Hepatocyte (in vitro differentiated cells): ENCODE measurements around the gene ZNF564. TPM values are rescaled to one million over a fixed set of nuclear protein-coding genes. Genes with fewer than 3 reads are reported as not detected.

Experiments
- DNase-seq: peaks from one replicate; pipeline ENCODE4 v3.0.0-alpha.2; 2016; ENCODE audit warnings: low spot score
- H2AFZ ChIP-seq: fragments of 200-600 bp; sonication (generic); 2 replicates; pipeline ENCODE4 v1.6.0; 2016; ENCODE audit warnings: antibody characterized with exemption, mild to moderate bottlenecking
- H3K27ac ChIP-seq: fragments of 200-600 bp; sonication (generic); 2 replicates; pipeline ENCODE4 v1.5.1; 2016; ENCODE audit warnings: mild to moderate bottlenecking
- H3K27me3 ChIP-seq: fragments of 200-600 bp; sonication (generic); 2 replicates; pipeline ENCODE4 v1.6.1; 2016
- H3K36me3 ChIP-seq: fragments of 200-600 bp; sonication (generic); replicated peaks from 2 replicates; pipeline ENCODE4 v1.5.1; 2016; ENCODE audit warnings: low read depth; ENCODE audit not compliant: insufficient read depth
- H3K4me1 ChIP-seq: fragments of 200-600 bp; sonication (generic); 2 replicates; pipeline ENCODE4 v1.5.1; 2016; ENCODE audit warnings: mild to moderate bottlenecking, moderate library complexity; ENCODE audit not compliant: insufficient read depth
- H3K4me2 ChIP-seq: fragments of 200-600 bp; sonication (generic); 2 replicates; pipeline ENCODE4 v1.6.0; 2016
- H3K4me3 ChIP-seq: fragments of 200-600 bp; sonication (generic); 2 replicates; pipeline ENCODE4 v1.5.1; 2016; ENCODE audit warnings: mild to moderate bottlenecking
- H3K79me2 ChIP-seq: fragments of 200-600 bp; sonication (generic); 2 replicates; pipeline ENCODE4 v1.6.0; 2017; ENCODE audit warnings: mild to moderate bottlenecking
- H3K9me2 ChIP-seq: fragments of 200-600 bp; sonication (generic); replicated peaks from 2 replicates; pipeline ENCODE4 v1.6.0; 2017; ENCODE audit warnings: mild to moderate bottlenecking; ENCODE audit not compliant: insufficient read depth
- H3K9me3 ChIP-seq: fragments of 200-600 bp; sonication (generic); 2 replicates; pipeline ENCODE4 v1.5.1; 2016; ENCODE audit warnings: low read depth, mild to moderate bottlenecking
- H4K20me1 ChIP-seq: fragments of 200-600 bp; sonication (generic); 2 replicates; pipeline ENCODE4 v1.6.0; 2016; ENCODE audit warnings: mild to moderate bottlenecking; ENCODE audit not compliant: insufficient read depth, poor library complexity, severe bottlenecking
- EZH2 ChIP-seq: fragments of 200-600 bp; sonication (generic); IDR thresholded peaks from 2 replicates; pipeline ENCODE4 v1.6.1; 2016; ENCODE audit warnings: antibody characterized with exemption, mild to moderate bottlenecking, borderline replicate concordance
- WGBS: methylation state at CpG from one replicate; pipeline ENCODE4 v1.1.6; 2016; ENCODE audit warnings: low lambda C conversion rate; ENCODE audit errors: missing lambda C conversion rate; 5-methylcytosine and 5-hydroxymethylcytosine counted together
- polyA plus RNA-seq: library from polyadenylated mRNA; unstranded; fragments of >200 nt; fragmentation: Nextera tagmentation; extraction: Ambion mirVana; gene quantifications from 2 replicates; pipeline ENCODE4 v1.2.1, GENCODE V29; 2016
- small RNA-seq: library from RNA; depleted of rRNA; stranded (forward); fragments of <200 nt; gene quantifications from one replicate; pipeline ENCODE3, GENCODE V24; 2014
- total RNA-seq: library from RNA; depleted of rRNA; stranded (reverse); fragments of >200 nt; gene quantifications from 2 replicates; pipeline ENCODE4 v1.2.3, GENCODE V29; 2014

Gene ZNF564
- total and polyA plus RNA-seq, 2 experiments from 2014 or later = 5.0 to 10.7 TPM

GRCh38 chr19:12478234-12478941, 72.9 kb downstream of the ZNF564 start:
- Histone ChIP-seq H3K27ac (no peak overlapping the region), H3K79me2 (peaks cover 66% of the 10 kb centered on the region)
- no peak for DNase-seq

More at GRCh38 chr19:12478234-12478941, 72.9 kb downstream of the ZNF564 start:
- no peak for TF ChIP-seq EZH2
- Histone ChIP-seq H3K4me3 (no peak overlapping the region), H2AFZ (no peak overlapping the region), H3K4me2 (no peak overlapping the region), H3K36me3 (no peaks in the 10 kb centered on the region), H3K4me1 (peaks cover 2% of the 10 kb centered on the region), H4K20me1 (peaks cover 3% of the 10 kb centered on the region), H3K9me3 (no peaks in the 10 kb centered on the region), H3K27me3 (no peaks in the 10 kb centered on the region), H3K9me2 (no peaks in the 10 kb centered on the region)
- 61% methylated on average over 5 of the region's 5 CpGs for WGBS

Small RNA genes within 50 kb of the gene (small RNA-seq; reads per million reads assigned to genes)
- gene MTCO1P27 (not detected), gene PPIAP20 (not detected)

Other genes with a start within 250 kb of the ZNF564 start
- 4.0 and 5.7 TPM in 2 replicates for gene ZNF563, start 217.8 kb downstream of the ZNF564 start, total RNA-seq
- 6.8 and 9.7 TPM in 2 replicates for gene ZNF563, start 217.8 kb downstream of the ZNF564 start, polyA plus RNA-seq
- 3.6 and 5.9 TPM in 2 replicates for gene ZNF442, start 185.8 kb downstream of the ZNF564 start, total RNA-seq
- 1.3 and 4.4 TPM in 2 replicates for gene ZNF442, start 185.8 kb downstream of the ZNF564 start, polyA plus RNA-seq
- 4.9 and 7.1 TPM in 2 replicates for gene ZNF799, start 150.2 kb downstream of the ZNF564 start, total RNA-seq
- gene ZNF799, start 150.2 kb downstream of the ZNF564 start, polyA plus RNA-seq = 2.6 and 3.8 TPM in 2 replicates
- gene ZNF443, start 110.5 kb downstream of the ZNF564 start, total RNA-seq = 6.0 and 7.5 TPM in 2 replicates
- gene ZNF443, start 110.5 kb downstream of the ZNF564 start, polyA plus RNA-seq = 1.9 and 3.2 TPM in 2 replicates
- gene ZNF709, start 66.7 kb downstream of the ZNF564 start, total RNA-seq = 2.2 and 4.0 TPM in 2 replicates
- 0.63 and 1.0 TPM in 2 replicates for gene ZNF709, start 66.7 kb downstream of the ZNF564 start, polyA plus RNA-seq
- 7.8 and 8.1 TPM in 2 replicates for gene ZNF490, start 59.3 kb upstream of the ZNF564 start, total RNA-seq
- 1.8 and 2.3 TPM in 2 replicates for gene ZNF490, start 59.3 kb upstream of the ZNF564 start, polyA plus RNA-seq
- gene ZNF791, start 59.4 kb upstream of the ZNF564 start, total RNA-seq = 16.1 and 16.2 TPM in 2 replicates
- 11.5 and 16.6 TPM in 2 replicates for gene ZNF791, start 59.4 kb upstream of the ZNF564 start, polyA plus RNA-seq
- gene MAN2B1, start 115.3 kb upstream of the ZNF564 start, total RNA-seq = 67.2 and 68.8 TPM in 2 replicates
- gene MAN2B1, start 115.3 kb upstream of the ZNF564 start, polyA plus RNA-seq = 77.1 and 81.9 TPM in 2 replicates
- 9.1 and 12.2 TPM in 2 replicates for gene WDR83, start 115.3 kb upstream of the ZNF564 start, total RNA-seq
- gene WDR83, start 115.3 kb upstream of the ZNF564 start, polyA plus RNA-seq = 19.5 and 21.5 TPM in 2 replicates
- 62.6 and 71.7 TPM in 2 replicates for gene DHPS, start 130.4 kb upstream of the ZNF564 start, total RNA-seq
- gene DHPS, start 130.4 kb upstream of the ZNF564 start, polyA plus RNA-seq = 63.1 and 84.7 TPM in 2 replicates
- not detected in 2 replicates for gene GNG14, start 136.5 kb upstream of the ZNF564 start, total RNA-seq
- gene GNG14, start 136.5 kb upstream of the ZNF564 start, polyA plus RNA-seq = not detected in 2 replicates
- 8.1 and 10.9 TPM in 2 replicates for gene FBXW9, start 145.1 kb upstream of the ZNF564 start, total RNA-seq
- 9.1 and 11.1 TPM in 2 replicates for gene FBXW9, start 145.1 kb upstream of the ZNF564 start, polyA plus RNA-seq
- gene TNPO2, start 172.4 kb upstream of the ZNF564 start, total RNA-seq = 41.4 and 65.2 TPM in 2 replicates
- gene TNPO2, start 172.4 kb upstream of the ZNF564 start, polyA plus RNA-seq = 11.7 and 16.0 TPM in 2 replicates
- 243 and 268 TPM in 2 replicates for gene TRIR, start 183.2 kb upstream of the ZNF564 start, total RNA-seq
- gene TRIR, start 183.2 kb upstream of the ZNF564 start, polyA plus RNA-seq = 246 and 259 TPM in 2 replicates
- 52.3 and 79.6 TPM in 2 replicates for gene GET3, start 186.0 kb upstream of the ZNF564 start, total RNA-seq
- gene GET3, start 186.0 kb upstream of the ZNF564 start, polyA plus RNA-seq = 85.4 and 108 TPM in 2 replicates
- not detected in 2 replicates for gene BEST2, start 200.3 kb upstream of the ZNF564 start, total RNA-seq
- gene BEST2, start 200.3 kb upstream of the ZNF564 start, polyA plus RNA-seq = not detected in 2 replicates
- 44.3 and 70.5 TPM in 2 replicates for gene HOOK2, start 224.1 kb upstream of the ZNF564 start, total RNA-seq
- gene HOOK2, start 224.1 kb upstream of the ZNF564 start, polyA plus RNA-seq = 113 and 128 TPM in 2 replicates
- gene JUNB, start 240.0 kb upstream of the ZNF564 start, total RNA-seq = 343 and 399 TPM in 2 replicates
- 539 and 633 TPM in 2 replicates for gene JUNB, start 240.0 kb upstream of the ZNF564 start, polyA plus RNA-seq